K562 (cell line): ENCODE data around the gene MN1. TPM values are rescaled to one million over a fixed set of nuclear protein-coding genes. Genes with fewer than 3 reads are reported as not detected.

Source experiments
- ATAC-seq: fragments of 200-7000 bp; cut with Tn5 transposase; 3 replicates; pipeline ENCODE4 v1.9.1; 2020; ENCODE audit warnings: moderate library complexity
- BruUV-seq: library from RNA; stranded (reverse); fragments of 400-500 nt; replicated peaks from 2 replicates; lab custom pipeline; 2021; lab: Mats Ljungman, UMichigan
- CTCF ChIA-PET: fragments of 300-600 bp; formaldehyde crosslinking; extraction: SDS; loops from one replicate; lab custom pipeline; 2021; ENCODE audit warnings: low intra/inter-chr PET ratio; lab: Yijun Ruan, JAX
- POLR2A ChIA-PET: fragments of 300-600, 350-650 bp; sonication (Branson Sonifier 250); formaldehyde crosslinking; extraction: SDS; loops from one replicate; lab custom pipeline; 2021; ENCODE audit warnings: antibody characterized with exemption, inconsistent platforms; lab: Yijun Ruan, JAX
- DNase-seq, 4 experiments: peaks; one replicate each; pipeline versions ENCODE4 v3.0.0 to v3.0.0-alpha.2; 2011 to 2018; ENCODE audit warnings: low spot score in 3 of 4, mixed read lengths in 3 of 4; ENCODE audit errors: extremely low read depth in 1 of 4
- FAIRE-seq: peaks from 2 replicates; lab custom pipeline; 2011; peaks lifted over from hg19 to GRCh38; lab: Jason Lieb, UNC
- H2AFZ ChIP-seq: 2 replicates; pipeline ENCODE4 v1.6.0; 2011; ENCODE audit warnings: low read depth, low read length, control low read depth, inconsistent platforms
- H3K27ac ChIP-seq: fragments of 200-600 bp; 3 replicates; pipeline ENCODE4 v1.8.0; 2011; ENCODE audit warnings: low read depth, mild to moderate bottlenecking, control low read depth, inconsistent platforms, low read length, moderate library complexity, mixed read lengths; ENCODE audit errors: extremely low read depth
- H3K27me3 ChIP-seq, 2 experiments: fragments of 300-600 bp in 1 of 2; 2 replicates in 1 of 2; 3 replicates in 1 of 2; pipeline versions ENCODE4 v1.6.0 to v1.8.0; 2011; ENCODE audit warnings: inconsistent platforms in 2 of 2, low read length in 2 of 2, mild to moderate bottlenecking in 1 of 2, mixed read lengths in 1 of 2, moderate library complexity in 1 of 2; ENCODE audit not compliant: control insufficient read depth in 2 of 2, insufficient read depth in 2 of 2
- H3K36me3 ChIP-seq: fragments of 300-600 bp; 3 replicates; pipeline ENCODE4 v1.8.0; 2011; ENCODE audit warnings: mild to moderate bottlenecking, low read length, inconsistent platforms; ENCODE audit not compliant: control insufficient read depth, insufficient read depth
- H3K4me1 ChIP-seq, 2 experiments: fragments of 200-600 bp in 1 of 2; replicated peaks in 1 of 2; 2 replicates in 1 of 2; 3 replicates in 1 of 2; pipeline versions ENCODE4 v1.5.1 to v1.8.0; 2011; ENCODE audit warnings: inconsistent platforms in 2 of 2, low read length in 2 of 2, mild to moderate bottlenecking in 1 of 2, mixed read lengths in 1 of 2, moderate library complexity in 1 of 2; ENCODE audit not compliant: control insufficient read depth in 2 of 2, insufficient read depth in 2 of 2
- H3K4me2 ChIP-seq: 2 replicates; pipeline ENCODE4 v1.6.1; 2011; ENCODE audit warnings: low read length, control low read depth, inconsistent platforms, mixed read lengths; ENCODE audit not compliant: insufficient read depth
- H3K4me3 ChIP-seq: fragments of 200-600 bp; sonication (generic), shearing (Covaris generic); 2 replicates; pipeline ENCODE4 v1.5.1; 2016; ENCODE audit warnings: control low read depth, inconsistent platforms
- H3K79me2 ChIP-seq: fragments of 200-600 bp; 3 replicates; pipeline ENCODE4 v1.8.0; 2011; ENCODE audit warnings: low read length, inconsistent platforms; ENCODE audit not compliant: control insufficient read depth, insufficient read depth
- H3K9ac ChIP-seq, 2 experiments: 2 replicates each; pipeline versions ENCODE4 v1.6.0 to v1.6.1; 2011; ENCODE audit warnings: low read depth in 2 of 2, low read length in 2 of 2, control low read depth in 1 of 2, inconsistent platforms in 1 of 2, mild to moderate bottlenecking in 1 of 2, mixed read lengths in 1 of 2; ENCODE audit not compliant: insufficient read depth in 1 of 2
- H3K9me1 ChIP-seq: one replicate; pipeline ENCODE4 v1.6.0; 2011; ENCODE audit warnings: inconsistent platforms, mild to moderate bottlenecking, low read length, moderate library complexity; ENCODE audit not compliant: control insufficient read depth, insufficient read depth
- H3K9me3 ChIP-seq: replicated peaks from 2 replicates; pipeline ENCODE4 v1.5.1; 2011; ENCODE audit warnings: low read depth, low read length, inconsistent platforms; ENCODE audit not compliant: control insufficient read depth, insufficient read depth
- H4K20me1 ChIP-seq: replicated peaks from 2 replicates; pipeline ENCODE4 v1.6.1; 2011; ENCODE audit warnings: low read length, inconsistent platforms, mixed read lengths; ENCODE audit not compliant: control insufficient read depth, insufficient read depth
- ASH1L ChIP-seq: fragments of 450-650 bp; IDR thresholded peaks from 2 replicates; pipeline ENCODE4 v1.6.1; 2018; ENCODE audit warnings: borderline replicate concordance, mild to moderate bottlenecking, low read depth; ENCODE audit not compliant: partially characterized antibody
- ATF7 ChIP-seq: fragments of 450-650 bp; IDR thresholded peaks from 2 replicates; pipeline ENCODE4 v1.7.1; 2014; ENCODE audit warnings: mild to moderate bottlenecking, moderate library complexity
- BRF1 ChIP-seq: IDR thresholded peaks from 3 replicates; pipeline ENCODE4 v1.6.1; 2011; ENCODE audit warnings: borderline replicate concordance, mild to moderate bottlenecking; ENCODE audit not compliant: insufficient read length; ENCODE audit errors: extremely low read depth
- JUND ChIP-seq, 2 experiments: IDR thresholded peaks; 2 replicates in 1 of 2; 3 replicates in 1 of 2; pipeline ENCODE4 v1.6.1; 2011; ENCODE audit warnings: borderline replicate concordance in 2 of 2, low read depth in 2 of 2, low read length in 2 of 2, improper control_type of control experiment in 1 of 2, missing biosample characterization in 1 of 2, missing genetic modification characterization in 1 of 2, missing genetic modification reagents in 1 of 2
- KLF16 ChIP-seq: IDR thresholded peaks from 2 replicates; pipeline ENCODE4 v1.6.1; 2016; ENCODE audit warnings: antibody characterized with exemption
- RBFOX2 ChIP-seq: fragments of 200-400 bp; formaldehyde crosslinking; IDR thresholded peaks from 2 replicates; pipeline ENCODE4 v1.6.1; 2017; ENCODE audit warnings: low read depth, mild to moderate bottlenecking, low read length, moderate library complexity
- SRSF1 ChIP-seq: fragments of 200-400 bp; formaldehyde crosslinking; IDR thresholded peaks from 2 replicates; pipeline ENCODE4 v1.6.1; 2017; ENCODE audit warnings: mild to moderate bottlenecking, low read depth, low read length, moderate library complexity
- ZKSCAN1 ChIP-seq: fragments of 150-350 bp; IDR thresholded peaks from 2 replicates; pipeline ENCODE4 v1.6.1; 2016; ENCODE audit warnings: low read depth, low read length
- WGBS: fragments of 100-300 bp; shearing (Covaris generic); methylation state at CpG from one replicate; pipeline ENCODE4 v1.1.6; 2016; ENCODE audit warnings: low coverage, mixed read lengths; ENCODE audit not compliant: insufficient coverage; ENCODE audit errors: missing lambda C conversion rate; 5-methylcytosine and 5-hydroxymethylcytosine counted together
- in situ Hi-C: fragments of 300-500 bp; cut with MboI; formaldehyde crosslinking; loops from 4 replicates; pipeline ENCODE4 v1.15.0; 2018; ENCODE audit warnings: inconsistent platforms, mixed read lengths
- intact Hi-C: fragments of 100-400 bp; cut with micrococcal nuclease; formaldehyde crosslinking; loops from 2 replicates; pipeline ENCODE4 v1.14.2; 2022
- polyA plus RNA-seq, 8 experiments: library from polyadenylated mRNA; depleted of rRNA in 4 of 8; stranded (reverse) in 5 of 8; unstranded in 3 of 8; fragments of >200 nt; fragmentation: Nextera tagmentation in 2 of 8; fragmentation: Illumina TruSeq in 1 of 8; extraction: Ambion mirVana in 2 of 8; extraction: Trizol in 1 of 8; gene quantifications; 2 replicates each; pipeline versions ENCODE4 v1.2.1 to v1.2.3, GENCODE V29; 2011 to 2014; ENCODE audit warnings: inconsistent platforms in 1 of 8, missing spikeins in 1 of 8
- total RNA-seq, 7 experiments: library from RNA; depleted of rRNA in 6 of 7; stranded (reverse); fragments of >200 nt in 6 of 7; fragmentation: Illumina TruSeq in 2 of 7; extraction: Trizol in 2 of 7; gene quantifications; 2 replicates each; pipeline versions ENCODE4 v1.2.1 to v1.2.3, GENCODE V29; 2011 to 2021; ENCODE audit warnings: low replicate concordance in 1 of 7
- TF ChIP-seq, protein P1 (sequence below): fragments of 450-650 bp; IDR thresholded peaks from 2 replicates; pipeline ENCODE4 v1.6.1; 2016; ENCODE audit warnings: low read depth
- TF ChIP-seq, protein P2 (sequence below): fragments of 450-650 bp; formaldehyde crosslinking; IDR thresholded peaks from 2 replicates; pipeline ENCODE4 v1.4.0; 2020; ENCODE audit warnings: mild to moderate bottlenecking, mixed read lengths

MN1 gene
- total and polyA plus RNA-seq, 9 of the 15 experiments (the other 6 are each of a cell fraction or from before 2014, with no cell fraction given) = under 0.01 to 0.05 (median 0.03) TPM; not detected in 5

DNA sequence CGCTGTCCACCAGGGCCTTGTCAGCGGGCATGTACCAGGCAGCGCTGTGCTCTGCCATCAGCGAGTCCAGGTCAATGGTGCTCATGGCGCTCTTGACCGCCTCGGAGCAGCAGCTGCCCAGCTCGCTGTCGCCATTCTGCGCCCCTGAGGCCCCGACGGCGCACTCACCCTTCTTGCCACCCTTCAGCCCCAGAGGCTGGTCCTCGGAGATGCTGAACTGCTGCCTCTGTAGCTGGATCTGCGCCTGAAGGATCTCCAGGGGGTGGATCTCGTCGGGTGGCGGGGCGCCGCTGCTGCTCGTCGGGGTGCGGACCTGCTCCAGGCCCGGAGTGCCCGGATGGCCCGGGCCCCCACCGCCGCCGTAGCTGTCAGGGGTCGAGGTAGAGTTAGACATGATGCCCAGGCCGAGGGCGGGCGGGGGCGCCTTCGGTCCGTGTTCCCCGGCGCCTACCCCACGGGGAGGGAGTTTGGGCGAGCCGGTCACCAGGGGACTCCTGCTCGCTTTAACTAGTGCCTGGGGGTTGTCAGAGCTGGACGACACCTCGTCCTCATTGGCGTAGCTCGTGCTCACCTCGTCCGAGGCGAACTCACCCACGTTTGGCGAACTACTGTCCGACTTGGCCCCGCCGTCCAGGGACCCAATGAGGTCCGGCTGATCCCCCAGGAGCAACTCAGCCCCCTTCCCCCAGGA, 4.6 kb downstream of the MN1 start:
- 42% methylated on average over 28 of the region's 55 CpGs for WGBS

More for the DNA sequence above, 4.6 kb downstream of the MN1 start:
- peaks cover 0 to 29% of the 10 kb centered on the region in 2 experiments; a peak in 2 of 5 replicates for H3K4me1 ChIP-seq
- intact Hi-C loops = no loop called here
- no peak overlapping the region for H3K27ac ChIP-seq
- no peaks in the 10 kb centered on the region for H3K9me3 ChIP-seq
- DNase-seq (no peak), ATAC-seq (no peak), FAIRE-seq (no peak)
- no peaks in the 10 kb centered on the region for H3K9me1 ChIP-seq
- no TSS peak for BruUV-seq
- H3K4me3 ChIP-seq = no peak overlapping the region
- H2AFZ ChIP-seq = no peak overlapping the region
- in situ Hi-C loops = no loop called here
- POLR2A ChIA-PET = interaction anchor here (0.7 kb wide), 1 partner anchor 192 kb away, joined by 3 read pairs; no protein-coding TSS in a partner anchor
- H3K36me3 ChIP-seq = no peaks in the 10 kb centered on the region
- TF ChIP-seq ZKSCAN1 (no peak), SRSF1 (no peak), ASH1L (no peak), RBFOX2 (no peak), JUND (IDR thresholded peaks at IDR 0.05; ENCODE audit: borderline replicate concordance, low read depth, low read length) (no peak), JUND (tag; IDR thresholded peaks at IDR 0.05; ENCODE audit: borderline replicate concordance, low read depth, low read length) (no peak), BRF1 (no peak), ATF7 (no peak), KLF16 (no peak)
- TF ChIP-seq, protein P1, sequence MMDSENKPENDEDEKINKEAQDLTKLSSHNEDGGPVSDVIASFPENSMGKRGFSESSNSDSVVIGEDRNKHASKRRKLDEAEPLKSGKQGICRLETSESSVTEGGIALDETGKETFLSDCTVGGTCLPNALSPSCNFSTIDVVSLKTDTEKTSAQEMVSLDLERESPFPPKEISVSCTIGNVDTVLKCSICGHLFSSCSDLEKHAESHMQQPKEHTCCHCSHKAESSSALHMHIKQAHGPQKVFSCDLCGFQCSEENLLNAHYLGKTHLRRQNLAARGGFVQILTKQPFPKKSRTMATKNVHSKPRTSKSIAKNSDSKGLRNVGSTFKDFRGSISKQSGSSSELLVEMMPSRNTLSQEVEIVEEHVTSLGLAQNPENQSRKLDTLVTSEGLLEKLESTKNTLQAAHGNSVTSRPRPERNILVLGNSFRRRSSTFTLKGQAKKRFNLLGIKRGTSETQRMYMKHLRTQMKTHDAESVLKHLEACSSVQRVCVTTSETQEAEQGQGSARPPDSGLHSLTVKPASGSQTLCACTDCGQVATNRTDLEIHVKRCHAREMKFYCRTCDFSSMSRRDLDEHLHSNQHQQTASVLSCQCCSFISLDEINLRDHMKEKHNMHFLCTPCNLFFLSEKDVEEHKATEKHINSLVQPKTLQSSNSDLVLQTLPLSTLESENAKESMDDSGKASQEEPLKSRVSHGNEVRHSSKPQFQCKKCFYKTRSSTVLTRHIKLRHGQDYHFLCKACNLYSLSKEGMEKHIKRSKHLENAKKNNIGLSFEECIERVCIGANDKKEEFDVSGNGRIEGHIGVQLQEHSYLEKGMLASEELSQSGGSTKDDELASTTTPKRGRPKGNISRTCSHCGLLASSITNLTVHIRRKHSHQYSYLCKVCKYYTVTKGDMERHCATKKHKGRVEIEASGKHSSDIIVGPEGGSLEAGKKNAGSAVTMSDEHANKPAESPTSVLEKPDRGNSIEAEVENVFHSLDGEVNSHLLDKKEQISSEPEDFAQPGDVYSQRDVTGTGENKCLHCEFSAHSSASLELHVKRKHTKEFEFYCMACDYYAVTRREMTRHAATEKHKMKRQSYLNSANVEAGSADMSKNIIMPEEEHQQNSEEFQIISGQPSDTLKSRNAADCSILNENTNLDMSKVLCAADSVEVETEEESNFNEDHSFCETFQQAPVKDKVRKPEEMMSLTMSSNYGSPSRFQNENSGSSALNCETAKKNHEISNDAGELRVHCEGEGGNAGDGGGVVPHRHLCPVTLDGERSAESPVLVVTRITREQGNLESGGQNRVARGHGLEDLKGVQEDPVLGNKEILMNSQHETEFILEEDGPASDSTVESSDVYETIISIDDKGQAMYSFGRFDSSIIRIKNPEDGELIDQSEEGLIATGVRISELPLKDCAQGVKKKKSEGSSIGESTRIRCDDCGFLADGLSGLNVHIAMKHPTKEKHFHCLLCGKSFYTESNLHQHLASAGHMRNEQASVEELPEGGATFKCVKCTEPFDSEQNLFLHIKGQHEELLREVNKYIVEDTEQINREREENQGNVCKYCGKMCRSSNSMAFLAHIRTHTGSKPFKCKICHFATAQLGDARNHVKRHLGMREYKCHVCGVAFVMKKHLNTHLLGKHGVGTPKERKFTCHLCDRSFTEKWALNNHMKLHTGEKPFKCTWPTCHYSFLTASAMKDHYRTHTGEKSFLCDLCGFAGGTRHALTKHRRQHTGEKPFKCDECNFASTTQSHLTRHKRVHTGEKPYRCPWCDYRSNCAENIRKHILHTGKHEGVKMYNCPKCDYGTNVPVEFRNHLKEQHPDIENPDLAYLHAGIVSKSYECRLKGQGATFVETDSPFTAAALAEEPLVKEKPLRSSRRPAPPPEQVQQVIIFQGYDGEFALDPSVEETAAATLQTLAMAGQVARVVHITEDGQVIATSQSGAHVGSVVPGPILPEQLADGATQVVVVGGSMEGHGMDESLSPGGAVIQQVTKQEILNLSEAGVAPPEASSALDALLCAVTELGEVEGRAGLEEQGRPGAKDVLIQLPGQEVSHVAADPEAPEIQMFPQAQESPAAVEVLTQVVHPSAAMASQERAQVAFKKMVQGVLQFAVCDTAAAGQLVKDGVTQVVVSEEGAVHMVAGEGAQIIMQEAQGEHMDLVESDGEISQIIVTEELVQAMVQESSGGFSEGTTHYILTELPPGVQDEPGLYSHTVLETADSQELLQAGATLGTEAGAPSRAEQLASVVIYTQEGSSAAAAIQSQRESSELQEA = no peak
- TF ChIP-seq, protein P2, sequence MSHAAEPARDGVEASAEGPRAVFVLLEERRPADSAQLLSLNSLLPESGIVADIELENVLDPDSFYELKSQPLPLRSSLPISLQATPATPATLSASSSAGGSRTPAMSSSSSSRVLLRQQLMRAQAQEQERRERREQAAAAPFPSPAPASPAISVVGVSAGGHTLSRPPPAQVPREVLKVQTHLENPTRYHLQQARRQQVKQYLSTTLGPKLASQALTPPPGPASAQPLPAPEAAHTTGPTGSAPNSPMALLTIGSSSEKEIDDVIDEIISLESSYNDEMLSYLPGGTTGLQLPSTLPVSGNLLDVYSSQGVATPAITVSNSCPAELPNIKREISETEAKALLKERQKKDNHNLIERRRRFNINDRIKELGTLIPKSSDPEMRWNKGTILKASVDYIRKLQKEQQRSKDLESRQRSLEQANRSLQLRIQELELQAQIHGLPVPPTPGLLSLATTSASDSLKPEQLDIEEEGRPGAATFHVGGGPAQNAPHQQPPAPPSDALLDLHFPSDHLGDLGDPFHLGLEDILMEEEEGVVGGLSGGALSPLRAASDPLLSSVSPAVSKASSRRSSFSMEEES (CRISPR knock-in tag) = no peak
- H3K27me3 ChIP-seq = peaks cover 8 to 21% of the 10 kb centered on the region in 2 experiments; a peak in 3 of 5 replicates
- H4K20me1 ChIP-seq = no peaks in the 10 kb centered on the region
- H3K79me2 ChIP-seq = no peaks in the 10 kb centered on the region
- H3K9ac ChIP-seq = no peak overlapping the region
- CTCF ChIA-PET = no interaction called here
- no peak overlapping the region for H3K4me2 ChIP-seq
